A549 (cell line): ENCODE results near the gene TMEM54. TPM values are rescaled to one million over a fixed set of nuclear protein-coding genes. Genes with fewer than 3 reads are reported as not detected.

Experiments
- ATAC-seq, 2 experiments: fragments of 200-7000 bp in 1 of 2; fragments of >200 bp in 1 of 2; cut with Nextera tagmentation in 1 of 2; cut with Tn5 transposase in 1 of 2; 3 replicates each; pipeline versions ENCODE4 v1.8.0 to v1.9.1; 2018 to 2020; ENCODE audit warnings: mild to moderate bottlenecking in 1 of 2, moderate library complexity in 1 of 2
- CTCF ChIA-PET: fragments of 300-600 bp; sonication (Branson Sonifier 250); formaldehyde crosslinking; extraction: SDS; loops from one replicate; lab custom pipeline; 2021; ENCODE audit warnings: antibody characterized with exemption, inconsistent platforms; lab: Yijun Ruan, JAX
- POLR2A ChIA-PET: fragments of 350-600 bp; formaldehyde crosslinking; extraction: SDS; loops from one replicate; lab custom pipeline; 2021; ENCODE audit warnings: antibody characterized with exemption, inconsistent platforms; lab: Yijun Ruan, JAX
- DNase-seq, 2 experiments: peaks; one replicate each; pipeline versions ENCODE4 v3.0.0 to v3.0.0-alpha.2; 2011 to 2016; ENCODE audit warnings: low read depth in 1 of 2, low spot score in 1 of 2
- FAIRE-seq: peaks from 2 replicates; lab custom pipeline; 2011; peaks lifted over from hg19 to GRCh38; lab: Jason Lieb, UNC
- H3K27ac ChIP-seq, 2 experiments: fragments of >200 bp; sonication (Bioruptor Twin); formaldehyde crosslinking; 3 replicates each; pipeline ENCODE4 v1.5.1; 2016 to 2017
- H3K4me1 ChIP-seq: fragments of >200 bp; sonication (Bioruptor Twin); formaldehyde crosslinking; 3 replicates; pipeline ENCODE4 v1.6.1; 2016
- H3K4me2 ChIP-seq: fragments of >200 bp; sonication (Bioruptor Twin); formaldehyde crosslinking; 3 replicates; pipeline ENCODE4 v1.6.1; 2016
- H3K4me3 ChIP-seq: fragments of >200 bp; sonication (Bioruptor Twin); formaldehyde crosslinking; 3 replicates; pipeline ENCODE4 v1.5.1; 2016
- H3K9me3 ChIP-seq: fragments of >200 bp; sonication (Bioruptor Twin); formaldehyde crosslinking; 3 replicates; pipeline ENCODE4 v1.6.1; 2016
- CBX2 ChIP-seq: fragments of 200-600 bp; sonication (generic); IDR thresholded peaks from 2 replicates; pipeline ENCODE4 v1.6.1; 2016; ENCODE audit warnings: low read depth, mild to moderate bottlenecking, borderline replicate concordance
- CBX8 ChIP-seq: fragments of 200-600 bp; sonication (generic); IDR thresholded peaks from 2 replicates; pipeline ENCODE4 v1.6.1; 2016
- CEBPB ChIP-seq, 2 experiments: fragments of >200 bp in 1 of 2; sonication (Bioruptor Twin) in 1 of 2; formaldehyde crosslinking in 1 of 2; IDR thresholded peaks; 2 replicates each; pipeline ENCODE4 v1.6.1; 2012 to 2016
- CHD2 ChIP-seq: fragments of 150-350 bp; IDR thresholded peaks from 2 replicates; pipeline ENCODE4 v1.6.1; 2014; ENCODE audit warnings: low read length; ENCODE audit not compliant: partially characterized antibody
- EHMT2 ChIP-seq: fragments of 200-600 bp; sonication (generic); IDR thresholded peaks from 2 replicates; pipeline ENCODE4 v1.6.1; 2016; ENCODE audit warnings: antibody characterized with exemption, low read depth, mild to moderate bottlenecking, moderate library complexity
- ELK1 ChIP-seq: fragments of 150-350 bp; IDR thresholded peaks from 2 replicates; pipeline ENCODE4 v1.6.1; 2014; ENCODE audit warnings: low read depth, mild to moderate bottlenecking, low read length
- EP300 ChIP-seq, 2 experiments: fragments of >200 bp; sonication (Bioruptor Twin); formaldehyde crosslinking; IDR thresholded peaks; 2 replicates in 1 of 2; 3 replicates in 1 of 2; pipeline ENCODE4 v1.6.1; 2016 to 2017
- ESRRA ChIP-seq: fragments of 150-350 bp; IDR thresholded peaks from 2 replicates; pipeline ENCODE4 v1.6.1; 2014; ENCODE audit warnings: mild to moderate bottlenecking, low read length, borderline replicate concordance
- FOSB ChIP-seq: fragments of 250-450 bp; sonication (Bioruptor Pico); IDR thresholded peaks from 2 replicates; pipeline ENCODE4 v1.5.0; 2020; ENCODE audit warnings: mild to moderate bottlenecking, moderate library complexity
- FOSL2 ChIP-seq, 2 experiments: fragments of 450-650 bp in 1 of 2; fragments of >200 bp in 1 of 2; sonication (Bioruptor Twin) in 1 of 2; formaldehyde crosslinking; IDR thresholded peaks; 2 replicates each; pipeline versions ENCODE4 v1.5.0 to v1.6.1; 2016 to 2020; ENCODE audit warnings: mild to moderate bottlenecking in 1 of 2, moderate library complexity in 1 of 2
- GATA3 ChIP-seq: IDR thresholded peaks from 2 replicates; pipeline ENCODE4 v1.6.1; 2012; ENCODE audit warnings: borderline replicate concordance
- HOXA7 ChIP-seq: fragments of 250-450 bp; sonication (Bioruptor Pico); IDR thresholded peaks from 2 replicates; pipeline ENCODE4 v1.5.0; 2020; ENCODE audit warnings: mild to moderate bottlenecking, moderate library complexity
- JUN ChIP-seq, 2 experiments: fragments of >200 bp; sonication (Bioruptor Twin); formaldehyde crosslinking; IDR thresholded peaks; 2 replicates in 1 of 2; 3 replicates in 1 of 2; pipeline ENCODE4 v1.6.1; 2016 to 2017
- MAFK ChIP-seq: fragments of 450-650 bp; IDR thresholded peaks from 2 replicates; pipeline ENCODE4 v1.6.1; 2014; ENCODE audit not compliant: partially characterized antibody
- MAZ ChIP-seq: fragments of 150-350 bp; IDR thresholded peaks from 2 replicates; pipeline ENCODE4 v1.6.1; 2014; ENCODE audit warnings: antibody characterized with exemption, low read depth, low read length, borderline replicate concordance
- MYC ChIP-seq: IDR thresholded peaks from 2 replicates; pipeline ENCODE4 v1.6.1; 2012; ENCODE audit warnings: mild to moderate bottlenecking, inconsistent platforms, low read length, improper control_type of control experiment, borderline replicate concordance
- NFE2L2 ChIP-seq: fragments of 150-350 bp; conservative IDR thresholded peaks from 2 replicates; pipeline ENCODE4 v1.6.1; 2014; ENCODE audit warnings: low read length
- NR3C1 ChIP-seq: fragments of >200 bp; sonication (Bioruptor Twin); formaldehyde crosslinking; IDR thresholded peaks from 3 replicates; pipeline ENCODE4 v1.6.1; 2017
- PHF8 ChIP-seq: fragments of 200-600 bp; sonication (generic); IDR thresholded peaks from 2 replicates; pipeline ENCODE4 v1.6.1; 2016; ENCODE audit warnings: low read depth, mild to moderate bottlenecking, antibody characterized with exemption, moderate library complexity, borderline replicate concordance
- RARB ChIP-seq: fragments of 250-450 bp; sonication (Bioruptor Pico); IDR thresholded peaks from 2 replicates; pipeline ENCODE4 v1.8.0; 2021; ENCODE audit warnings: mild to moderate bottlenecking, moderate library complexity
- RFX5 ChIP-seq: fragments of 450-650 bp; IDR thresholded peaks from 2 replicates; pipeline ENCODE4 v1.7.1; 2014; ENCODE audit warnings: antibody characterized with exemption, mild to moderate bottlenecking, moderate library complexity
- SMC3 ChIP-seq: fragments of >200 bp; sonication (Bioruptor Twin); formaldehyde crosslinking; IDR thresholded peaks from 3 replicates; pipeline ENCODE4 v1.6.1; 2018; ENCODE audit warnings: inconsistent platforms
- ZFP36 ChIP-seq: fragments of 450-650 bp; IDR thresholded peaks from 2 replicates; pipeline ENCODE4 v1.6.1; 2014; ENCODE audit warnings: borderline replicate concordance; ENCODE audit not compliant: partially characterized antibody
- ZSCAN20 ChIP-seq: fragments of 250-450 bp; sonication (Bioruptor Pico); IDR thresholded peaks from 2 replicates; pipeline ENCODE4 v1.8.0; 2022; ENCODE audit warnings: mild to moderate bottlenecking, moderate library complexity
- WGBS: methylation state at CpG from one replicate; pipeline ENCODE4 v1.1.6; 2017; ENCODE audit errors: missing lambda C conversion rate; 5-methylcytosine and 5-hydroxymethylcytosine counted together
- polyA plus RNA-seq, 4 experiments: library from polyadenylated mRNA; depleted of rRNA in 3 of 4; stranded (reverse); fragments of >200 nt; fragmentation: RNase III in 1 of 4; extraction: RNeasy Plus Mini Kit Qiagen cat#74134 plus additional on column Dnase treatment in 1 of 4; gene quantifications; 2 replicates in 3 of 4; 3 replicates in 1 of 4; pipeline ENCODE4 v1.2.3, GENCODE V29; 2011 to 2017
- TF ChIP-seq, protein P1 (sequence below): fragments of 200-600 bp; sonication (generic); IDR thresholded peaks from 2 replicates; pipeline ENCODE4 v1.6.1; 2016; ENCODE audit warnings: antibody characterized with exemption, mild to moderate bottlenecking, moderate library complexity
- TF ChIP-seq, protein P2 (sequence below): IDR thresholded peaks from 2 replicates; pipeline ENCODE4 v1.6.1; 2012
- TF ChIP-seq, protein P3 (sequence below): fragments of >200 bp; sonication (Bioruptor Twin); formaldehyde crosslinking; IDR thresholded peaks from 3 replicates; pipeline ENCODE4 v1.5.1; 2016

TMEM54 gene
- polyA plus RNA-seq, 2 of the 4 experiments (the other 2 are of a cell fraction) = 22.1 to 29.7 TPM

DNA sequence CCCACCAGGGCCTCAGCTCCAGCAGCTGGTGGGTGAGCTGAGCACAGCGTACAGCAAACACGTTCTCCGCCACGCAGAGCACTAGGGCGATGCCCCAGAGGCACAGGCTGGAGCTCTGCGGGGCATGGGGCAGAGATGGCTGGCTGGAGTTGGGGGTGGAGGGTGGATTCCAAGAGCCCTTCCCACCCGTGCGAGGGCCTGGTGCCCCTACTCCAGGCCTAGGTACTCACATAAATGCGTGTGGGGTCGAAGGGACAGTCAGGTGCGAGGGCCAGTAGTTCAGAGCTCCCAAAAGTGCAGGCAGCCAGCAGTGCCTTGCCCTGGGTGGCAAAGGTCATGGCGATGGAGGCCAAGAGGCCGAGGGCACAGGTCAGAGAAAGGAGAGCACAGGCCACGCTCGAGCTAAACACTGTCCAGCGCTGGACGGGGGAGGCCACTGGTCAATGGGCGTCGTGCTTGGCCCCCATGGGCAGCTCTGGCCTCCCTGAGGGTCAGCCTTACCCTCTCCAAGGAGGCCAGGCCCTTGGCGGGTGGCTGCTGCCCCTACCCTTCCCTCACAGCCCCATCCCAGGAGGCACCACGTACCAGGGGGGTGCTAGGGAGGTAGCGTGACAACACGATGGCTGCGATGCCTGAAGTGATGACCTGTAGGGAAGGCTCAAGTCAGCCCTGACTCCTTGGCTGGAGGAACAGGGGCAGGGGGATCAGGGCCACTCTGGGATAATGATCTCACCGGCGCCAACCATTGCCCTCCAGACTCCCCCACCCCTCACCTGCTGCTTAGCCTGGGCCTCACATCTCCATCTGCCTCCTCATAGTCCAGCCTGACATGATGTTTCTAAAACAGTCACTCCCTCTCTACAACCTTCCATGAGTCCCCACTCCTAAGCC lies 5.6 kb downstream of the TMEM54 start:
- CTCF ChIA-PET = interaction anchor here (0.8 to 3.8 kb wide), 4 partner anchors 11 to 191 kb away, joined by 3 to 15 read pairs (median 6); no protein-coding TSS in a partner anchor

DNA sequence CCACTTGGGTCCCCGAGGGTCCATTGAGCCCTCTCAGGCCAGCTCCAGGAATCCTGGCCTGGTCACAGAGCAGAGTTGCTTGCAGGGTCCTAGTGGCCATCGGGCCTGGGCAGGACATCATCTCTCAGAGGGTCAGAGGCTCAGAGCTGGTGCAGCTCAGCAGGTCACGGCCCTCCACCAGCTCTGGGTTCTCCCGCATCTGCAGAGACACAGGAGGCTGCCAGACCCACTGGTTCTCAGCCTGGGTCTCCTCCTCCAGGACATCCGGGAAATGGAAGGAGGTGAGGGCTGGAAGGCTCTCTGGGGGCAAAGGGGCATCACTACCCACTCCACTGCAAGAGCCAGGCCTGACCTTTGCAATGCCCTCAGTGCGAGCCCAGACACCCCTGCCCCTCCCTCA lies 6.5 kb downstream of the TMEM54 start:
- no peak overlapping the region for H3K4me2 ChIP-seq
- DNase-seq (no peak), FAIRE-seq (no peak)
- H3K27ac ChIP-seq = no peak overlapping the region
- POLR2A ChIA-PET = no interaction called here
- H3K4me1 ChIP-seq = 0 out of 3 replicates have a peak, but pooled peaks cover 3% of the 10 kb centered on the region
- H3K9me3 ChIP-seq = no peaks in the 10 kb centered on the region
- WGBS = 95% methylated on average over 3 of the region's 6 CpGs
- CTCF ChIA-PET = interaction anchor here (0.6 to 3.8 kb wide), 6 partner anchors 12 to 192 kb away, joined by 3 to 15 read pairs (median 4); partner anchors contain the start of gene FNDC5
- H3K4me3 ChIP-seq = no peak overlapping the region
- TF ChIP-seq, protein P1, sequence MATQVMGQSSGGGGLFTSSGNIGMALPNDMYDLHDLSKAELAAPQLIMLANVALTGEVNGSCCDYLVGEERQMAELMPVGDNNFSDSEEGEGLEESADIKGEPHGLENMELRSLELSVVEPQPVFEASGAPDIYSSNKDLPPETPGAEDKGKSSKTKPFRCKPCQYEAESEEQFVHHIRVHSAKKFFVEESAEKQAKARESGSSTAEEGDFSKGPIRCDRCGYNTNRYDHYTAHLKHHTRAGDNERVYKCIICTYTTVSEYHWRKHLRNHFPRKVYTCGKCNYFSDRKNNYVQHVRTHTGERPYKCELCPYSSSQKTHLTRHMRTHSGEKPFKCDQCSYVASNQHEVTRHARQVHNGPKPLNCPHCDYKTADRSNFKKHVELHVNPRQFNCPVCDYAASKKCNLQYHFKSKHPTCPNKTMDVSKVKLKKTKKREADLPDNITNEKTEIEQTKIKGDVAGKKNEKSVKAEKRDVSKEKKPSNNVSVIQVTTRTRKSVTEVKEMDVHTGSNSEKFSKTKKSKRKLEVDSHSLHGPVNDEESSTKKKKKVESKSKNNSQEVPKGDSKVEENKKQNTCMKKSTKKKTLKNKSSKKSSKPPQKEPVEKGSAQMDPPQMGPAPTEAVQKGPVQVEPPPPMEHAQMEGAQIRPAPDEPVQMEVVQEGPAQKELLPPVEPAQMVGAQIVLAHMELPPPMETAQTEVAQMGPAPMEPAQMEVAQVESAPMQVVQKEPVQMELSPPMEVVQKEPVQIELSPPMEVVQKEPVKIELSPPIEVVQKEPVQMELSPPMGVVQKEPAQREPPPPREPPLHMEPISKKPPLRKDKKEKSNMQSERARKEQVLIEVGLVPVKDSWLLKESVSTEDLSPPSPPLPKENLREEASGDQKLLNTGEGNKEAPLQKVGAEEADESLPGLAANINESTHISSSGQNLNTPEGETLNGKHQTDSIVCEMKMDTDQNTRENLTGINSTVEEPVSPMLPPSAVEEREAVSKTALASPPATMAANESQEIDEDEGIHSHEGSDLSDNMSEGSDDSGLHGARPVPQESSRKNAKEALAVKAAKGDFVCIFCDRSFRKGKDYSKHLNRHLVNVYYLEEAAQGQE = no peak
- TF ChIP-seq GATA3 (no peak), FOSB (no peak), NFE2L2 (no peak), ELK1 (no peak), CHD2 (no peak), FOSL2 (IDR thresholded peaks at IDR 0.05) (no peak), FOSL2 (CRISPR knock-in tag; IDR thresholded peaks at IDR 0.05) (no peak), ZSCAN20 (CRISPR knock-in tag) (no peak), ESRRA (no peak), EHMT2 (no peak), SMC3 (no peak)
- TF ChIP-seq, all 56 proteins: peak for 0
- no peak for ATAC-seq

More for the DNA sequence above, 5.6 kb downstream of the TMEM54 start:
- Histone ChIP-seq H3K9me3 (no peaks in the 10 kb centered on the region), H3K4me3 (no peak overlapping the region), H3K27ac (no peak overlapping the region), H3K4me1 (0 out of 3 replicates have a peak, but pooled peaks cover 3% of the 10 kb centered on the region), H3K4me2 (no peak overlapping the region)
- POLR2A ChIA-PET = no interaction called here
- 93% methylated on average over 17 of the region's 26 CpGs for WGBS
- ATAC-seq (no peak), FAIRE-seq (no peak), DNase-seq (no peak)
- TF ChIP-seq MAZ (no peak), HOXA7 (CRISPR knock-in tag) (no peak), MYC (no peak), CBX8 (no peak), MAFK (no peak), FOSL2 (IDR thresholded peaks at IDR 0.05) (no peak), FOSL2 (CRISPR knock-in tag; IDR thresholded peaks at IDR 0.05) (no peak), CBX2 (no peak), CEBPB (IDR thresholded peaks at IDR 0.05) (no peak), PHF8 (no peak), JUN (IDR thresholded peaks at IDR 0.05) (no peak), RARB (CRISPR knock-in tag) (no peak), ZFP36 (no peak), EP300 (IDR thresholded peaks at IDR 0.05) (no peak), NR3C1 (no peak), NFE2L2 (no peak), RFX5 (no peak)
- TF ChIP-seq, protein P2, sequence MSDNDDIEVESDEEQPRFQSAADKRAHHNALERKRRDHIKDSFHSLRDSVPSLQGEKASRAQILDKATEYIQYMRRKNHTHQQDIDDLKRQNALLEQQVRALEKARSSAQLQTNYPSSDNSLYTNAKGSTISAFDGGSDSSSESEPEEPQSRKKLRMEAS = no peak
- TF ChIP-seq, protein P3, sequence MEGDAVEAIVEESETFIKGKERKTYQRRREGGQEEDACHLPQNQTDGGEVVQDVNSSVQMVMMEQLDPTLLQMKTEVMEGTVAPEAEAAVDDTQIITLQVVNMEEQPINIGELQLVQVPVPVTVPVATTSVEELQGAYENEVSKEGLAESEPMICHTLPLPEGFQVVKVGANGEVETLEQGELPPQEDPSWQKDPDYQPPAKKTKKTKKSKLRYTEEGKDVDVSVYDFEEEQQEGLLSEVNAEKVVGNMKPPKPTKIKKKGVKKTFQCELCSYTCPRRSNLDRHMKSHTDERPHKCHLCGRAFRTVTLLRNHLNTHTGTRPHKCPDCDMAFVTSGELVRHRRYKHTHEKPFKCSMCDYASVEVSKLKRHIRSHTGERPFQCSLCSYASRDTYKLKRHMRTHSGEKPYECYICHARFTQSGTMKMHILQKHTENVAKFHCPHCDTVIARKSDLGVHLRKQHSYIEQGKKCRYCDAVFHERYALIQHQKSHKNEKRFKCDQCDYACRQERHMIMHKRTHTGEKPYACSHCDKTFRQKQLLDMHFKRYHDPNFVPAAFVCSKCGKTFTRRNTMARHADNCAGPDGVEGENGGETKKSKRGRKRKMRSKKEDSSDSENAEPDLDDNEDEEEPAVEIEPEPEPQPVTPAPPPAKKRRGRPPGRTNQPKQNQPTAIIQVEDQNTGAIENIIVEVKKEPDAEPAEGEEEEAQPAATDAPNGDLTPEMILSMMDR = no peak
